Smooth muscle cell of the brain vasculature (primary cell): Measurements from ENCODE around the gene DACH2.
"Not testable (repeated sequence)": the region's sequence is repeated elsewhere in the genome, so short reads cannot be mapped to it uniquely, and the experiment has no call there.

ENCODE experiments used
- DNase-seq: peaks from one replicate; pipeline ENCODE4 v3.0.0-alpha.2; 2012; ENCODE audit warnings: low read depth, low spot score

The DACH2 gene

GRCh38 chrX:86148024-86148511, at the start of gene DACH2:
Gene DACH2 (plus strand): TSS chrX:86148451.
- peak; percentile 26 for DNase-seq

DNA sequence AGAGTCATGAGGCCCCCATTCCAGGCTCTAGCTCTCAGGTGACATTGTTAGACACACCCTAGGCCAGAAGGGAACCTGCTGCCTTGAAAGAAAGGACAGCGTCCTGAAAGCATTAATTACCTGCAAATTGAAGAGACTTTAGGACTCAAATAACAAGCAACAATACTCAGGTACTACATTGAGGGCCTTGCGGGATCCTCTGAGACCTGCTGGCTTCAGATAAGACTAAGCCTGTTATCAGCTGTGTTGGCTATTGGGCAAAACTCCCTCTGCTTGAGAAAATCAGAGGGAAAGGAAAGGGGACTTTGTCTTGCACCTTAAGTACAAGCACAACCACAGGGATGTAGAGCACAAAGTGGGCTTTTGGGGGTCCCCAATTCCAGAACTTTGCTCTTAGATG, 45.9 kb upstream of the DACH2 start:
- DNase-seq, result no peak

- no peak for DNase-seq
These were observed 45.2 kb upstream of the DACH2 start for GRCh38 chrX:86103061-86103460.

GRCh38 chrX:86104526-86104925, 43.7 kb upstream of the DACH2 start:
- DNase-seq, result no peak

DNA sequence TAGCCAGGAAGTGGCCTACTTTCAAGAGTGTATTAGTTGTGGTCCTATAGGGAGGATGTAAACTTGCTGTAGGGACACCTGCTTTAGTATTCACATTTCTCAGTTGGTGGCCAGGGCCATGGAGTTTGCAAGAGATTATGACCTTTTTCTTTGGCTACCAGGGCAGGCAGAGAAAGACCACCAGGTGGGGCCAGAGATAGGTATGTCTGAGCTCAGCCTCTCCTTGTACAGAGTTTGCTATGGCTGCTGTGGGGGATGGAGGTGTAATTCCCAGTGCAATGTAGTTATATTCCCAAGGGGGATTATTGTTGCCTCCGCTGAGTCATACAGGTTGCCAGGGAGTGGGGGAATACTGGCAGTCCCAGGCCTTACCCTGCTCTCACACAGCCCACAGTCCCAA, 26.3 kb upstream of the DACH2 start:
- DNase-seq, result no peak

GRCh38 chrX:86133761-86134160, 14.5 kb upstream of the DACH2 start:
- DNase-seq, result peak; percentile 6

DNA sequence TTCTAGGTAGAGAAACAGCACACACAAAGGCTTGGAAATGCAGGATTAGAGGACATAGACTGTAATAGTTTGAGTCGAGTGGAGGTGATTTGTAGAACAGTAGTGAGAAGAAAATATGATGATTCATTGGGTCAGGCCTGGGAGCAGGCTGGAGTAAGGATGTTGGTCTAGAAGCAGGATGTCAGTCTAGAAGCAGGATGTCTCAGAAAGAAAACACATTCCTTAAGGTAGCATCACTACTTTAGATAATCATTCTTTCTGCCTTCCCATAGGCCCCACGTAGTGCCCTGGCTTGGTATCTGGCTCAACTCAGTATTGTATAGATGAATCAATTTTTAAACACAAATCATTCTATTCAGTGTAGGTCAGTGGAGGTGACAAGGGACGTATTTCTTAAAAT, 11.2 kb upstream of the DACH2 start:
- DNase-seq, result no peak

- DNase-seq, result no peak
These were observed 6.5 kb upstream of the DACH2 start for GRCh38 chrX:86141786-86142185.

- DNase-seq, result no peak
These were observed 2.1 kb upstream of the DACH2 start for GRCh38 chrX:86146102-86146501.

DNA sequence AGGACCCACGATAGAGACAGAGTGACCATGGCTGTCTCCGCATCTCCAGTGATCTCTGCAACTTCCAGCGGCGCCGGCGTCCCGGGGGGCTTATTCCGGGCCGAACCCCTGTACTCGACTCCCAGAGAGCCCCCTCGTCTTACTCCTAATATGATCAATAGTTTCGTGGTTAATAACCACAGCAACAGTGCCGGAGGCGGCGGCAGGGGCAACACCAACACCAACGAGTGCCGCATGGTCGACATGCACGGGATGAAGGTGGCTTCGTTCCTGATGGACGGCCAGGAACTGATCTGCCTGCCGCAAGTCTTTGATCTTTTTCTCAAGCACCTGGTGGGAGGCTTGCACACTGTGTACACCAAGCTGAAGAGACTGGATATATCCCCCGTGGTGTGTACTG, 343 bp downstream of the DACH2 start:
- no peak for DNase-seq

GRCh38 chrX:86149119-86149518, 868 bp downstream of the DACH2 start:
- DNase-seq, result no peak

- DNase-seq, result no peak
These were observed 6.3 kb downstream of the DACH2 start for GRCh38 chrX:86154553-86154952.

GRCh38 chrX:86171366-86171765, 23.1 kb downstream of the DACH2 start:
- DNase-seq, result no peak

DNA sequence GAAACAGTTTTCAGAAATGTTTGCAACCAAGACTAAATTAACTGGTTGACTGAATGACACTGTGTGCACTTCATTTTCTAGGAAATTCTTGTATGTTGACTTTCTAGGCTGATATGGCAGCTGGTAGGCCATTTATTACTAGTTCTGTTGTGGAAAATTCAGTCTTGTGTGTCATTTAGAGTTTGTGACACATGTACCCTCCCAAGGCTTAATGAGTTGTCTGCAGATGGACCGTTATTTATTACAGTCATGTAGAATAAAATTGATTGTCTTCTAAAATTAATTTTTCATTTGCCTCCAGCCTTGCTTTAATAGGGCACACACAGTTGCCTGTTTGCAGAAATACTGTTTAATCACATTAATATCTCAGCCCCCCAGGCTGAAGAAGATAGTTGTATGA, 30.7 kb downstream of the DACH2 start:
- DNase-seq, result no peak

- DNase-seq, result not testable (repeated sequence)
These were observed 33.1 kb downstream of the DACH2 start for GRCh38 chrX:86181325-86181724.

DNA sequence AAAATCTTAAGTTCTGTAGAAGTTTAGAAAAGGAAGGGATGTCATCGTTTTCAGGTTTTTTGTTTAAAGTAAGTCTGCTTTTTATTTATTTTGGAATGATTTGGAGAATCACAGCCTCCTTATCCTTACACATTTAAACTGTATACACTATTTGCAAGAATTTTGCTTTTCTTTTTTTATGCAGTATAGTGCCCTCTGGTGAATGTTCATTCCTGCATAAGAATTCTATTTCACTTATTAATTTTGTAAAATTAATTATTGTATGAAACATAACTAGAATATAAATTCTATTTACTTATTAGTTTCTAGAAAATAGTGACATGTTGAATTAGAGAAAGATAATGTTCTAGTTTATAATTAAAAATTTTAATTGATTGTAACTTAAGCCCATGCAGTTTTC, 44.6 kb downstream of the DACH2 start:
- DNase-seq, result no peak

DNA sequence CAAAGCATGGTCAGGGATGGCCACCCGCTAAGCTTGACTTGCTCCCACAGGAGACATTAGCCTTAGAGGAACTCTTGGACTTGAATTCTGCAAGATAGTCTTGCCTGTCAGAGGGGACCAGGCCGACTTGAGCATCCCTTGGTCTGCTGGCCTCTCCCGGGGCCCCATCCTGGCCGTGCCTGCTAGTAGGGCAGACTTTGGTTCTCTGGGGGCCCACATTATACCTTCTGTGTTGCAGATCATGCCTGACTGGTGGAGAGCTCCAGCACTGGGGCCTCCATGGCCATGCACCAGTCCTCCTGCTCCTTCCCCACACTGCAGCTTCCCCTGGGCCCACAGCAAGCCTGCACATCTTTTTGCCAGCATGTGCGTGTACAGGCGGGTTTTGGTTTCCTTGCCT, 46.5 kb downstream of the DACH2 start:
- DNase-seq, result no peak

DNA sequence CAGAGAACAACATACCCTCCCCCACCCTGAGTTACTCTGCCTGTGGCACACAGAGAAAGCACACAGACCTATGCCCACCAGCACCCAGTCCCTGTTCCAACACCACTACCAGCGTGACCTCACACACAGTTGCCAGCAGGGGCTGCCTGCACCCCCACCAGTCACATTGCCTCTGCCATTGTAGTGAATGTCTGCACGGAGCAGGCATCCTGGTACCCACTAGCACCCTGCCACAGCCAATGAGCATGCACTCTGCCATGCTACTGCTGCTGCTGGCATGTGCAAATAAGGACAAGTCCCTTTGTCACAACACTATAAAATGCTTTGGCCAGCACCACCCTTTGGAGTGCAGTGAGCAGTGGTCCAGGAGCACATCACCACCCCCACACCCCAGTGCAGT, 47.1 kb downstream of the DACH2 start:
- no peak for DNase-seq

DNA sequence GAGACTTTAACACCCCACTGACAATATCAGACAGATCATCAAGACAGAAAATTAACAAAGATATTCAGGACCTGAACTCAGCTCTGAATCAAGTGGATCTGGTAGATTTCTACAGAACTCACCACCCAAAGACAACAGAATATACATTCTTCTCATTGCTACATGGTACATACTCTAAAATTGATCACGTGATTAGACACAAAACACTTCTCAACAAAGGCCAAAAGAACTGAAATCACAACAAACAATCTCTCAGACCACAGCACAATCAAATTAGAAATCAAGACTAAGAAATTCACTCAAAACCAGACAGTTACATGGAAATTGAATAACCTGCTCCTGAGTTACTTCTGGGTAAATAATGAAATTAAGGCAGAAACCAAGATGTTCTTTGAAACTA, 49.6 kb downstream of the DACH2 start:
- no peak for DNase-seq

DNA sequence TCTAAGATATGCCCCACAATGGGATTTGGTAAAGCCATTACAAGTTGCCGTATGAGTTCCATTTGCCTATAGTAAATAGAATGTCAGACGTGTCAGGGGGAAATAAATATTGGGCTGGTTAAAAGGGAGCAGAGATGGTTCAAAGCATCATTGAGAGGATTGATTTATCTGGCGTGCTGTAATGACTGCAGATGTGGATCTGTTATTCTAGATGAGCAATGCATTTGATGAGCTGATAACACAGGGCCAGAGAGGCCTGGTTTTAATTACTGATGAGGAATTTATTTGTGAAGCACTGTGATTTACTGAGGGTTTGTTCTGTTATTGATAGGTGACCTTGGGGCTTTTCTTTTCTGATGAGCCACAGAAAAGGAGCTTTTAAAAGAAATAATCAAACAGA, 62.5 kb downstream of the DACH2 start:
- no peak for DNase-seq

- no peak for DNase-seq
These were observed 67.0 kb downstream of the DACH2 start for GRCh38 chrX:86215260-86215659.

DNA sequence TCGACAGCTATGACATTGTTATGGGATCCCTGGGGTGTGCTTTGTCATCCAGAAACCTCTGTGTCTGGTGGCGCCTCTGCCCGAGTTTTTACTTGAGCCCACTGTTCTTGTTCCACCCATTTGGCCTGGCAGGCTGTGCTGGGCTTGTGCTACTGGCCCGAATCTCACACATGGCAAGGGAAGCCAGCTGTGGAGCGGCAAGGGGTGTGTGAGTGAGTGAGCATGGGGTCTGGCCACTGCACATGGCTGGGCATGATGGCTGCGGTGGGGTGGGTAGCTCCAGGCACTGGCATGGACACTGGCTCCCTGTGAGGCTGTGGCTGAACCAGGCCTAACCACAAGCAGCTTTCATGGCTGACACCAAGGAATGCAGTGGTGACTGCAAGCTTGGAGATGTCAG, 89.2 kb downstream of the DACH2 start:
- no peak for DNase-seq

DNA sequence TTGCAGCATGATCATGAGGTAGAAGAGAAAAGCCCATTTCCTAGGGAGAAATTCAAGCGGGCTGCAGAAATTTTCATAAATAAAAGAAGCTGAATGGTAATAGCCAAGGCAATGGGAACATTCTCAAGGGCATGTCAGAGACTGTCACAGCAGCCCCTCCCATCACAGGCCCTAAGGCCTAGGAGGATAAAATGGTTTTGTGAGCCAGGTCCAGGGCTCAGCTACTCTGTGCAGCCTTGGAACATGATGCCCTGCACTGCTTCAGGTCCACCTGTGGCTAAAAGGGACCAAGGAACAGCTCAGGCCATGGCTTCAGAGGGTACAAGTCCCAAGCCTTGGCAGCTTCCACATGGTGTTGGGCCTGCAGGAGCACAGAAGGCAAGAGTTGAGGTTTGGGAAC, 93.3 kb downstream of the DACH2 start:
- no peak for DNase-seq

- no peak for DNase-seq
These were observed 115.3 kb downstream of the DACH2 start for GRCh38 chrX:86263526-86263925.

GRCh38 chrX:86295293-86295692, 147.0 kb downstream of the DACH2 start:
- no peak for DNase-seq
